Sigmoid colon (tissue), 7 donors: Measurements from ENCODE around the gene RNF6. TPM values are rescaled to one million over a fixed set of nuclear protein-coding genes. Genes with fewer than 3 reads are reported as not detected.

Experiments
- DNase-seq: peaks from one replicate; pipeline ENCODE4 v3.0.0-alpha.2; 2019
- H3K27ac ChIP-seq, 4 donors: fragments of 200-600 bp; sonication (generic); one replicate each; pipeline ENCODE4 v1.5.1; 2016 to 2019; ENCODE audit warnings: mild to moderate bottlenecking in 1 of 4
- H3K27me3 ChIP-seq, 3 donors: fragments of 200-600 bp; sonication (generic); one replicate each; pipeline ENCODE4 v1.5.1; 2019; ENCODE audit warnings: mild to moderate bottlenecking in 1 of 3
- H3K36me3 ChIP-seq, 4 donors: fragments of 200-600 bp; sonication (generic); one replicate each; pipeline ENCODE4 v1.5.1; 2016 to 2019
- H3K4me1 ChIP-seq, 4 donors: fragments of 200-600 bp; sonication (generic); one replicate each; pipeline ENCODE4 v1.5.1; 2017 to 2019
- H3K4me3 ChIP-seq, 4 donors: fragments of 200-600 bp; sonication (generic); one replicate each; pipeline ENCODE4 v1.5.1; 2017 to 2019; ENCODE audit warnings: mild to moderate bottlenecking in 2 of 4, moderate library complexity in 1 of 4
- H3K9me3 ChIP-seq, 4 donors: fragments of 200-600 bp in 3 of 4; sonication (generic) in 3 of 4; one replicate each; pipeline versions ENCODE4 v1.5.1 to v1.6.1; 2013 to 2019
- CTCF ChIP-seq, 4 experiments: fragments of 450-650 bp in 3 of 4; fragments of 200-600 bp in 1 of 4; IDR thresholded peaks; one replicate each; pipeline ENCODE4 v1.5.1; 2016 to 2019; ENCODE audit warnings: antibody characterized with exemption in 4 of 4, mild to moderate bottlenecking in 3 of 4, moderate library complexity in 2 of 4
- EP300 ChIP-seq, 4 donors: sonication (generic); formaldehyde crosslinking; IDR thresholded peaks; one replicate each; pipeline ENCODE4 v1.6.1; 2017; ENCODE audit warnings: antibody characterized with exemption in 4 of 4
- POLR2A ChIP-seq, 2 donors: fragments of 450-650 bp; IDR thresholded peaks; one replicate each; pipeline ENCODE4 v1.6.1; 2016; ENCODE audit warnings: antibody characterized with exemption in 2 of 2, mild to moderate bottlenecking in 2 of 2, moderate library complexity in 2 of 2
- POLR2AphosphoS5 ChIP-seq, 4 donors: sonication (generic); formaldehyde crosslinking; IDR thresholded peaks; one replicate each; pipeline ENCODE4 v1.6.1; 2017; ENCODE audit warnings: antibody characterized with exemption in 4 of 4
- WGBS, 2 donors: extraction: QIAGEN DNeasy Blood & Tissue Kit; methylation state at CpG; one replicate each; pipeline ENCODE4 v1.1.7; 2013; 5-methylcytosine and 5-hydroxymethylcytosine counted together
- intact Hi-C: fragments of 100-400 bp; cut with DNase I; formaldehyde crosslinking; loops from one replicate; pipeline ENCODE4 v1.15.1; 2023
- polyA plus RNA-seq, 3 donors: library from polyadenylated mRNA; stranded (reverse); fragments of 200-250 nt; gene quantifications; one replicate each; pipeline ENCODE4 v1.2.3, GENCODE V29; 2013
- total RNA-seq, 4 donors: library from RNA; depleted of rRNA; stranded (reverse); fragments of >200 nt; gene quantifications; one replicate each; pipeline ENCODE4 v1.1.0, GENCODE V29; 2016
- donor health status: healthy with polysubstance abuse.
- donor health status: Bipolar disorder and iron deficiency.
- donor health status: healthy.

The RNF6 gene
- total and polyA plus RNA-seq, 7 donors, result 11.9 to 35.1 (median 20.9) TPM

- peaks cover 0 to 3% (median 0%) of the 10 kb centered on the region in 4 donors for H3K9me3 ChIP-seq
- no peaks in the 10 kb centered on the region for H3K4me1 ChIP-seq
- TF ChIP-seq POLR2AphosphoS5 (IDR thresholded peaks at IDR 0.05), result no peak
- TF ChIP-seq POLR2A (IDR thresholded peaks at IDR 0.05), result no peak
- TF ChIP-seq EP300 (IDR thresholded peaks at IDR 0.05), result no peak
- TF ChIP-seq CTCF (IDR thresholded peaks at IDR 0.05), result no peak
- H3K27me3 ChIP-seq, result no peaks in the 10 kb centered on the region
- no peak overlapping the region for H3K27ac ChIP-seq
- intact Hi-C loops, result no loop called here
- peaks cover 0 to 4% (median 0%) of the 10 kb centered on the region in 4 donors for H3K36me3 ChIP-seq
- no peak overlapping the region for H3K4me3 ChIP-seq
- DNase-seq, result no peak
Measured at GRCh38 chr13:26200811-26201210, 21.3 kb downstream of the RNF6 start.

- Histone ChIP-seq H3K27me3 (no peaks in the 10 kb centered on the region), H3K9me3 (peaks cover 0 to 4% (median 0%) of the 10 kb centered on the region in 4 donors), H3K4me1 (no peaks in the 10 kb centered on the region), H3K27ac (no peak overlapping the region), H3K4me3 (no peak overlapping the region), H3K36me3 (peaks cover 0 to 1% (median 0%) of the 10 kb centered on the region in 4 donors)
- no peak for TF ChIP-seq POLR2A (IDR thresholded peaks at IDR 0.05)
- no peak for TF ChIP-seq POLR2AphosphoS5 (IDR thresholded peaks at IDR 0.05)
- no peak for TF ChIP-seq EP300 (IDR thresholded peaks at IDR 0.05)
- TF ChIP-seq CTCF (IDR thresholded peaks at IDR 0.05), result no peak
- DNase-seq, result no peak
- intact Hi-C loops, result no loop called here
Measured at GRCh38 chr13:26198116-26198515, 24.0 kb downstream of the RNF6 start.

GRCh38 chr13:26197298-26197697 is 24.8 kb downstream of the RNF6 start:
- no peaks in the 10 kb centered on the region for H3K4me1 ChIP-seq
- intact Hi-C loops, result no loop called here
- no peak overlapping the region for H3K4me3 ChIP-seq
- TF ChIP-seq EP300 (IDR thresholded peaks at IDR 0.05) (no peak), CTCF (IDR thresholded peaks at IDR 0.05) (no peak), POLR2AphosphoS5 (IDR thresholded peaks at IDR 0.05) (no peak), POLR2A (IDR thresholded peaks at IDR 0.05) (no peak)
- no peaks in the 10 kb centered on the region for H3K27me3 ChIP-seq
- no peaks in the 10 kb centered on the region for H3K36me3 ChIP-seq
- H3K9me3 ChIP-seq, result peaks cover 0 to 4% (median 0%) of the 10 kb centered on the region in 4 donors
- no peak overlapping the region for H3K27ac ChIP-seq
- DNase-seq, result no peak

- no peaks in the 10 kb centered on the region for H3K36me3 ChIP-seq
- peak overlapping the region; percentile 77 to 87 (median 78) for H3K27ac ChIP-seq
- no peaks in the 10 kb centered on the region for H3K27me3 ChIP-seq
- no peak for TF ChIP-seq POLR2A (IDR thresholded peaks at IDR 0.05)
- no peak for TF ChIP-seq POLR2AphosphoS5 (IDR thresholded peaks at IDR 0.05)
- no peak for TF ChIP-seq CTCF (IDR thresholded peaks at IDR 0.05)
- TF ChIP-seq EP300 (IDR thresholded peaks at IDR 0.05), result no peak
- H3K9me3 ChIP-seq, result no peaks in the 10 kb centered on the region
- H3K4me1 ChIP-seq, result peaks cover 0 to 11% (median 8%) of the 10 kb centered on the region in 4 donors
- intact Hi-C loops, result loop anchor here (1.0 to 10.0 kb wide), 5 partner anchors 34 to 511 kb away; partner anchors contain the start of genes CDK8 and WASF3
- 53 to 59% methylated on average over 22 of the region's 22 CpGs for WGBS, 2 donors
- peak overlapping the region; percentile 43 to 76 (median 60) for H3K4me3 ChIP-seq
- no peak for DNase-seq
Measured at GRCh38 chr13:26186995-26187394, 35.1 kb downstream of the RNF6 start.
